GM12865 (cell line): ENCODE results near the gene NRIP3.
"Not testable (repeated sequence)": the region's sequence is repeated elsewhere in the genome, so short reads cannot be mapped to it uniquely, and the experiment has no call there.

Experiments
- DNase-seq: peaks from one replicate; pipeline ENCODE4 v3.0.0; 2010; ENCODE audit warnings: low read depth
- H3K4me3 ChIP-seq: 2 replicates; pipeline ENCODE4 v1.5.1; 2011; ENCODE audit warnings: mild to moderate bottlenecking, low read depth, low read length, control low read depth
- TF ChIP-seq, protein P1 (sequence below): IDR thresholded peaks from 2 replicates; pipeline ENCODE4 v1.5.1; 2011; ENCODE audit warnings: low read length, control low read depth, low read depth, inconsistent platforms; ENCODE audit not compliant: insufficient read depth; ENCODE audit errors: missing control alignments

NRIP3 gene

DNA sequence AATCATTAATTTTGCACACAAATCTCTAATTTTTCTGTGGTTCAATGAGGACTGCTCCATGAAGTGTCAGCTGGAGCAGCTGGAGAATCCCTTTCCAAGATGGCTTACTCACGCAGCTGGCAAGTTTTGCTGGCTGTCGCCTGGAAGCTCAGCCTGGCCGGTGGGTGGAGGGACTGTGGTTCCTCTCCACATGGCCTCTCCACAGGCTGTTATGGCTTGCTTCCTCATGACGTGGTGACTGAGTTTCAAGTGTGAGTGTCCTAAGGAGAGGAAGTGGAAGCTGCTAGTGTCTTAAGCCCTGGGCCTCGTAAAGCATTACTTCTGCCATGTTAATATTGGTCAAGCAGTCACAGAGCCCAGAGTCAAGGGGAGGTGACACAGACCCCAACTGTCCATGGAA, 14.0 kb upstream of the NRIP3 start:
- no peak for DNase-seq
- no peak overlapping the region for H3K4me3 ChIP-seq
- TF ChIP-seq, protein P1, sequence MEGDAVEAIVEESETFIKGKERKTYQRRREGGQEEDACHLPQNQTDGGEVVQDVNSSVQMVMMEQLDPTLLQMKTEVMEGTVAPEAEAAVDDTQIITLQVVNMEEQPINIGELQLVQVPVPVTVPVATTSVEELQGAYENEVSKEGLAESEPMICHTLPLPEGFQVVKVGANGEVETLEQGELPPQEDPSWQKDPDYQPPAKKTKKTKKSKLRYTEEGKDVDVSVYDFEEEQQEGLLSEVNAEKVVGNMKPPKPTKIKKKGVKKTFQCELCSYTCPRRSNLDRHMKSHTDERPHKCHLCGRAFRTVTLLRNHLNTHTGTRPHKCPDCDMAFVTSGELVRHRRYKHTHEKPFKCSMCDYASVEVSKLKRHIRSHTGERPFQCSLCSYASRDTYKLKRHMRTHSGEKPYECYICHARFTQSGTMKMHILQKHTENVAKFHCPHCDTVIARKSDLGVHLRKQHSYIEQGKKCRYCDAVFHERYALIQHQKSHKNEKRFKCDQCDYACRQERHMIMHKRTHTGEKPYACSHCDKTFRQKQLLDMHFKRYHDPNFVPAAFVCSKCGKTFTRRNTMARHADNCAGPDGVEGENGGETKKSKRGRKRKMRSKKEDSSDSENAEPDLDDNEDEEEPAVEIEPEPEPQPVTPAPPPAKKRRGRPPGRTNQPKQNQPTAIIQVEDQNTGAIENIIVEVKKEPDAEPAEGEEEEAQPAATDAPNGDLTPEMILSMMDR = no peak

DNA sequence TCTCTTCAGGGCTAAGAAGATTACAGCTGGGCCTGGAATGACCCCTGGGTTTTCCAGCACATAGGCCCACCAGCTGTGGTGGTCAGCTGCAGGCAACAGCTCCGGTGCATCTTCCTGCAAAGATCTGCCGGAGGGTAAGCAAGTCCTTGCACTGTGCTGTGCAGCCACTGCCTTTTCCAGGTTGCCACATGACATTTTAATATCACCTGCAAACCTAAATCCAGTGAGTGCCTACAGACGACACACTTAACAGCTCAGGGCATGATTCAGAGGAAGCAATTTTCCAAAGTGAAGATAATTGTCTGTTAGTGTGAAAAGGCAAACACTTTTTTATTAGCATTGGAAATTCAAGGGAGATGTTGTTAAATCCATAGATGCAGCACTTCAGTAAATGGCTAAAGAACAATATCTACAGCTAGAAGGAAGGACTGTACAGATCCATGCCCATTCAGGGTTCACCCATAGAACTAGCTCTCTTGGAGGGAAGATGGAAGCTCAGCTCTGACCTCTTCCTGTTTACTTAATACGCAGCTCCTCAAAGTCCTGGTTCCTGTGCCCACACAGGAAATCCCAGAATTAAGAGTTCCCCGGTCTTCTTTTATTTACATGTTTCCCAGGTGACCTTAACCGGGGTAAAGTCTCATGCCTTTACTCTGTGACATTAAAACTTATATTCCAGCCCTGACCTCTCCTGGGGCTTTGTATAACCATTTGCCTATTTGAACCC, 13.3 kb upstream of the NRIP3 start:
- DNase-seq = no peak
- TF ChIP-seq, protein P1 = no peak
- no peak overlapping the region for H3K4me3 ChIP-seq

DNA sequence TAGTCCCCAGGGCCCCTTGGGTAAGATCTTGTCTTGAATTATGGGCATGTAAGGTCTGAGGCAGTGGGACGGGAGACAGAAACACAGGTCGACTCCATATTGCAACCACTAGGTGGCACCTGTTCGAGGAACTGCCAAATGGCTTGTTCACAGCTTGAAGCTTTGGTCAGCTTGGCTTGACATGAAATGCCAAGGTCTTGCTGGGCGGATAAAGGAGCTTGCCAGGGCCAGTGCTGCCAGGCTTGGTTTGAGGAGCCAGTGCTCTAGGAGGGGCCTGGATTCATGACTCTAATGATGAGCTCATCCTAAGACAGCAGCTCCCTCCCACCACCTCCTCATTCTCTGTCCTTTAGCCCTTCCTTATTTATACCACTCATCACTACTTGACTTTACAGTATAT, 11.9 kb upstream of the NRIP3 start:
- TF ChIP-seq, protein P1 = peak; percentile 83
- no peak overlapping the region for H3K4me3 ChIP-seq
- DNase-seq = peak; percentile 86

DNA sequence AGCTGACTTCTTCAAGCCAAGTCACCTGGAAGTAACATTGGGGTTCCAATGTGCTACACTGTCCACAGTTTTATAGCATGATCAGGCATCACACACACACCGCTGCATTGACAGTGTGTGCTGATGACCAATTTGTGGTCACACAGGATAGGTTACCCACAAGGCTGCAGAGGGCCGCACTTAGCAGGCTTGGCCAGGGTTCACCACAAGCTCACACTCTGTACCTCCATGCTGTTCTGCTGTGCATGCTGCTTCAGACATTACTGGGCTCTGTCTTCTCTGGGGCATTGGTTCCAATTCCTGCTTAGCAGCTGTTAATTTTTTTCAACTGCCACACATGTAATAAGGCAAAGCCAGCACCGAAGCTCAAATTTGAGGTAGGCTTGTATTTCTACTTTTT, 11.0 kb upstream of the NRIP3 start:
- DNase-seq = no peak
- no peak overlapping the region for H3K4me3 ChIP-seq
- TF ChIP-seq, protein P1 = no peak

DNA sequence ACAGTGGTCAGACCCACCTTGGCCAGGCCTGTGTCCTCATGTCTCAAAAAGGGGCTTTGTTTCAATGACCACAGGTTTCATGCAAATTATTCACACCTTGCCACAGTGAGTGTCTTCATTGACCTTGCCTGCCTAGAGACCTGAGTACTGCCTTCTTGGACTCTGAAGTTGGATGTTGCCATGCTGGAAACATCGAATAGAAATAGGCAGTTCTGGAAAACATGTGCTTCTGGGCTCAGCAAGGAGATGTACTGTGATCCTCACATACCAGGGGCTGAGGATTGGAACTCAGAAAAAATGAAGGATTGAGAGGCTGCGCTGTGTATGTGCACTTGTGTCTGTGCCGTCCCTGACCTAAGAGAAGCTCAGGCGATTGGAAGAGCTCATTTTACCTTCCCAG, 9.6 kb upstream of the NRIP3 start:
- TF ChIP-seq, protein P1 = no peak

DNA sequence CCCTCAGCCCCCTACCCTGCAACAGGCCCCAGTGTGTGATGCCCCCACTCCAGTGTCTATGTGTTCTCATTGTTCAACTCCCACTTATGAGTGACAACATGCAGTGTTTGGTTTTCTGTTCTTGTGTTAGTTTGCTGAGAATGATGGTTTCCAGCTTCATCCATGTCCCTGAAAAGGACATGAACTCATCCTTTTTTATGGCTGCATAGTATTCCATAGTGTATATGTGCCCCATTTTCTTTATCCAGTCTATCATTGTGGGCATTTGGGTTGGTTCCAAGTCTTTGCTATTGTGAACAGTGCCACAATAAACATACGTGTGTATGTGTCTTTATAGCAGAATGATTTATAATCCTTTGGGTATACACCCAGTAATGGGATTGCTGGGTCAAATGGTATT, 5.7 kb upstream of the NRIP3 start:
- H3K4me3 ChIP-seq, DNase-seq: not testable (repeated sequence)

More for the DNA sequence above, 9.6 kb upstream of the NRIP3 start:
- H3K4me3 ChIP-seq = no peak overlapping the region
- no peak for DNase-seq

DNA sequence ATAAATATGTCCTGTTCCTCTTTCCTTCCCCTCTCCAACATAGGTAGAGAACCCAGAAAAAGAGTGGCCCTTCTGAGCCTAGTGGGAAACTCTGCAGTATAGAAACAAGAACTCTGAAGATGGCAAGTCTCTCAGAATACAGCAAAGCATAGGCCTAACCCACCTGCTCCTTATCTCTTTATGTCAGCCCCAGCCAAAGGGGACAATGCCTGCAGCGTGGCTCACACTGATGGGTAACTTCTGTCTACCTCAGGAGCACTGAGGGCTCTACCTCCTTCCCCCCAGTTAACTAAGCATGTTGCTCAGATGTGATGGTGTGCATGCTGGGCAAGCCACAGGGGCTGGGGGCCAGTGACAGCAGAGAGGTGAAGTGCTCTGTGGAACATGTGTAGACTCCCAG, 4.9 kb upstream of the NRIP3 start:
- no peak for DNase-seq
- TF ChIP-seq, protein P1 = no peak
- no peak overlapping the region for H3K4me3 ChIP-seq
